GM20431 (cell line): Measurements from ENCODE around the gene ATP10D.

ENCODE experiments used
- in situ Hi-C: fragments of 300-500 bp; cut with MseI, MboI; formaldehyde crosslinking; loops from one replicate; pipeline ENCODE4 v1.15.0; 2020; ENCODE audit warnings: low sequenced_read_pairs; ENCODE audit not compliant: unreplicated experiment

The ATP10D gene

DNA sequence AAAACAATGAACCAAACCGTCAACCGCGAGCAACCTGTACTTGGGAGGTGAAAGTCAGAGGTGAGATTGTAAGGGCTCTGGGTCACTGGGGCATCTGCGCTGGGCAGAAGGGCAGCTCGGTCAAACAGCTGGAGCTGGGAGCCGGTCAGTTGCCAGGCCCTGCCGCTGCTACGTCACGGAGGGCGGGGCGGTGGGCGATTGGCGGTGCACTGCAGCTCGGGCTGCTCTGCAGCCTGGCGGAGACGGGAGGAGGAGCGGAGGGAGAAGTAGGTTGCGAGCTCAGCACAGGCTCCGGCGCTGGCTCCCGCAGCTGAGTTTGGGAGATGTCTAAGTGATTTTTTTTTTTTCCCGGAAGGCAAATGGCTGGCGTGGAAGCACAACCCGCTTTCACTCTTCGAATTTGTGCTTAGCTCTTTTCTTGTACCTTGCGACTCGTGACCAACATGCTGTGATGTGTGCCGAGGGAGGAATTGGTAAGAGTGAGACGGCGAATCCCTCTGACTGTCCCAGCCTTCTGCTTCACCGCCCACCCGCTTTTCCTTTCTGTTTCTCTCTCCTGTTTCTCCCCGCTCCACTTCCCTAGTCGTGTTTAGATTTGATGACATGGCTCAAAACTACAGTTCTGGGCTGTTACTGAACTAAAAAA, at the start of gene ATP10D:
ATP10D (plus strand) TSS at position 229 of the 646 bp plus-strand sequence. CDS start 27,266 bp downstream, outside the sequence.
- in situ Hi-C loops: no loop called here

DNA sequence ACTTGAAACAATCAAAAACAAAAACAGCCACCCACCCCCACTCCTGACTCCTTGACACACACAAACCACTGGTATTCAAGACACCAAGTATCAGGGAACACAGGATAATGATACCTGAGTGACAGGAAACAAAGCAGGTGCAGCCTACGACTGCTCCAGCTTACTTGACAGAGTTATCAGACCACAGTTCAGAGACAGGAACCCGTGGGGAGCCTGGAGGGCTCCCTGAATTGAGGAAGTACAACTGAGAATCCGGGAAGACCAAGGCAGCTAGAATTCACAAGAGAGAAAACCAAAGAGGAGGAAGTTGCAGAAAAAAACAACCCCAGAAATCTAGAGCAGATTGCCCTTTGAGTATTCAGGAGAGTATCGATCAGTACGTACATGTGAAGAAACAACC, 42.1 kb upstream of the ATP10D start:
- in situ Hi-C loops: no loop called here

DNA sequence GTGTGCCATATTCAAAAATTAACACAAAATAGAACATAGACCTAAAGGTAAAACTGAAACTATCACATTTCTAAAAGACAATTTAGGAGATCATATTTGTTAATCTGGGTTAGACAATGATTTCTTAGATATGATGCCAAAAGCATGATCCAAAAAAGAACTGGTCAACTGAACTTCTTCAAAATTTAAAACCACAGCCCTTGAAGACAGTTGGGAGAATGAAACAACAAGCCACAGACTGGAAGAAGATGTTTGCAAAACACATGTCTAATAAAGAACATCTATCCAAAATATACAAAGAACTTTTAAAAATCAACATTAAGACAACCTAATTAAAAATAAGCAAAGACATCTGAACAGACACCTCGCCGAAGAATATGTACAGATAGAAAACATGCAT, 41.0 kb upstream of the ATP10D start:
- in situ Hi-C loops: no loop called here

DNA sequence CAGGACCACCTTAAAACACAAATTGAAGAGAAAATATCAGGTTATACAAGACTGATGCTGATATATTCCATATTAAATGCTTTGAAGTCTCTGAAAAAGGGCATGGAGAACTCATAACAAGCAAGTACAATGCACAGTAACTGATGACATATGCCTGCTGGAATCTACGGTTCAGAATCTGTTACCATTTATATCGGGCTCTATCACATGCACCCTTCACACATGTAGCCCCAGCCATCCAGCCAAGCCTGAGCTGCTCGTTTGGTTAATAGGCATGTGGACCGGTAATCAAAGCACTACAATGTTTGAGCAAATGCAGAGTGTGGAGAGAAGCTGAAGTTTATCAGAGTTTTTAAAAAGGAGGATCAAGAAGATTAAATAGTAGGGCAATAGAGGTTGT, 33.4 kb upstream of the ATP10D start:
- in situ Hi-C loops: no loop called here

GRCh38 chr4:47462799-47463234, 22.3 kb upstream of the ATP10D start:
- in situ Hi-C loops: no loop called here

GRCh38 chr4:47463235-47463956, 21.7 kb upstream of the ATP10D start, which contains the start of gene COMMD8:
COMMD8 (minus strand) TSS chr4:47463702; CDS start chr4:47463651, 51 bp downstream.
- in situ Hi-C loops: no loop called here

GRCh38 chr4:47465004-47465403, 20.1 kb upstream of the ATP10D start:
- in situ Hi-C loops: no loop called here

- in situ Hi-C loops: no loop called here
These were observed 18.9 kb upstream of the ATP10D start for GRCh38 chr4:47466056-47466785.

- in situ Hi-C loops: no loop called here
These were observed 16.2 kb upstream of the ATP10D start for GRCh38 chr4:47468706-47469365.

DNA sequence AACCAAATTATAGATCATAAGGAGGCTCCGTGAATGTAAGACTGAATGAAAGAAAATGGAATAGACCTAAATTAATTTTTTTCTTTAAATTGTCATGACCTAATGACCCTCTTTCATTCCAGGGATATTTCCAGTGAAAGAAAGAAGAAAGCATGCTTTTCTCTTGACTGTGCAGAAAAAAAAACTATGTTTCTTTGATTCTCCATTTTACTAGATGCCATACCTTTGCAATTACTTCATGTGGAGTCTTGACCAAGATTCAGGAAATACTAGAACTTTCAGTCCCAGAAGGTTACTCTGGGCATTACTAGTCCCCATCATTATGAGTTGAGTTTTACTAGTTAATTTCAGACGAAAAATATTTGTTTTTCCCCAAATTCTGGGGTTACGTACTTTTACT, 15.1 kb upstream of the ATP10D start:
- in situ Hi-C loops: no loop called here

- in situ Hi-C loops: no loop called here
These were observed 14.0 kb upstream of the ATP10D start for GRCh38 chr4:47471064-47471463.

GRCh38 chr4:47471591-47471990, 13.5 kb upstream of the ATP10D start:
- in situ Hi-C loops: no loop called here

DNA sequence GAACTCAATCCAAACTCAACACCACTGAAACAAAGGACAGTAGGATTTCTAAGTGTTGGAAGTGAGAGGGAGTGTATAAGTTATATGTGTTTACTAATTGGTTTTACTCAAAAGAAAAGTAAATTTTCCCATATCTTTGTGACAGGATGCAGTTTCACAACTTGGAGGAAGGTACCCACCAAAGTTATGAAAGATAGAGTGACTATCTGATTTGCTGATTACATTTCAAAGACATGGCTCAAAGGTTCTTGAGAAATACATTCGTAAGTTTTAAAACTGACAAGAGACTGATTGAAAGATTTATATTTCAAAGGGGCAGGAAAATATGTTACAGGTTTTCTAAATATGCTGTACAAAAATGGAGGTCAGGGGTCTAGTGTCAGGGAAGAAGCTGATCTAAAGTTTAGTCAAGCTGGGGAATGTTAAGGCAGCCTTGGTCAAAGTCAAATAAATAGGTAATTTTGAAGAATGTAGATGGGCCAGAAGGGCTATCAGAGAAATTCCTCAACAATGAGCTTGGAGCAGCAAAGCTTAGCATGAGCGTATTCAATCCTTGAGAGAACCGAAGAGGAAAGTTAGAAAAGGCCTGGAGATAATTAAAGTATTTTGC, 11.8 kb upstream of the ATP10D start:
- in situ Hi-C loops: no loop called here

DNA sequence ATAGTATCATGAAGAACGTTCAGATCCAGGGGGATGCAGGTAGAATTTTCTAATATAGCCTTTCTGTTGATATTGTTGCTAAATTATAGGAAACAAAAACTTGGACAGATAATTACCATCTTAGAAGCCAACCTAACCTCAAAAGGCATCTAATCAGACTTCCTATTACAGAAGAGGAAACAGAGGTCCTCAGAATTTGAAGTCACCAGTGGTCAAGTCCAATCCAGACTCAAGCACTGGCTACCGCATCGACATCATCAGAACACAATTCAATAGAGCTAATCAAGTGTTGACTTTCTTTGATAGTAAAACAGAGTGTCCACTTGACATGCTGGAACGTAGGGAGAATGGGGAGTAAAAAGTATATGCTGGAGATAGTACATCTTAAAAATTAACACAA, 10.3 kb upstream of the ATP10D start:
- in situ Hi-C loops: no loop called here

DNA sequence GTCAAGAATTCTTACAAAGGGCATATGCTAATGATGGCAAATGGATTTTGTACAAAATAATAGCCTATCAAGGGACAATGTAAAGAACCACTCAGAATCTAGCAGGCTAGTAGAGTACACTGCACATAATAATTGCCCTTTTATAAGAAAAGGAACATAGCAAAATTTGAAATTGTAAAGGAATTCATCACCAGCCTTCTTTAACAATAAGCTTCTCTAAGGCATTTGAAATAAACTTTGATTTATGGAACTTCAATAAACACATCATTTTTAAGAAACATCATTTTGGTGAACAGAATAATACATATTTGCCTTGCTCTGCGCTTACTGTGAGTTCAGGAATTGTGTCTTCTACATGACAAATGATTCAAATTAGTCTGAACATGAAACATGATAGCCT, 9.7 kb upstream of the ATP10D start:
- in situ Hi-C loops: no loop called here

DNA sequence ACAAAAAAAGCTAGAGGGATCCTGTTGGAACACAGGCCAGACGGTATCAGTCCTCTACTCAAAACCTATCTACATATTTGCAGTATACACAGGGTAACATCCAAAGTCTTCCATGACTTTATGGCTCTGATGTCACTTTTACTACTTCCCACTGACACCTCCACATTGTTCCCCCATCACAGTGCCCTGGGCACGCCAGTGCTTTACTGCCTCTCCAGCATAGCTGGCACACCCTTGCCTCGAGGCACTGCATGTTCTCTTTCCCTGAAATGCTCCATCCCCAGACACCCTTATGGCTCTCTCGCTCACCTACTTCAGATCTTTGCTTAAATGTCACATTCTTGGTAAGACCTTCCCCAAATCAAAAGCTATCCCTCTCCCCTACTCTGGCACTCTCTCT, 6.3 kb upstream of the ATP10D start:
- in situ Hi-C loops: no loop called here

DNA sequence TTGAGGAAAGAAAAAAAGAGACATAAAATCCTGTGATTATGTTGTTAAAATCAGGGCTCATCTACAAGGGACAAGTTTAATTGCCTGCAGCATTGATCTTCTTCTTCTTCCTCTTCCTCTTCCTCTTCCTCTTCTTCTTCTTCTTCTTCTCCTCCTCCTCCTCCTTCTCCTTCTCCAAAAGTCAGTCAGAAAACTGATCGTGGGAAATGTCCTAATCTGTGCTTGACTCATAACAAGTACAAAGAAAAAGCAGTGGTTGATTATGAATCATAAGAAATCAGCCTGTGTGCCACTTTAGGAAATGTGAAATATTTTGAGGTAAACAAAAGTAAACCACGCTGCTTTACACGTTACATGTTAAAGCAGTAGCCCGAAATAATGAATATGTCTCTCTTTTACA, 2.7 kb upstream of the ATP10D start:
- in situ Hi-C loops: no loop called here

DNA sequence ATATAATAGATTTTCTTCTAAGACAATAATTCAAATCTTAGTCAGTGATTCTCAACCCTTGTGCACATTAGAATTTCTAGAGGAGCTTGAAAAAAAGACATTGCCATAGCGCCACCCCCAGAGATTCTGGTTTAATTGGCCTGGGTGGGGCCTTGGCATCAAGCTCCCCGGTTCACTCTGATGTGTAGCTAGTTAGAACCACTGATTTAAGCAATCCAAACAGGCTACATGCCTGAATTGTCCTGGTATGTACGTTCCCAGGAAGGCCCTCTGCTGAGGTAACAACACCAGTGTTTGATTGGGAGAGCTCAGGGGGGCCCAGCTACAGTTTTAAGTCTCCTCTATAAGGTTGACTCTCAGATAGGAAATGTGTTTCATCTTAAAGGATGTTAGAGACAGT, 1.3 kb upstream of the ATP10D start:
- in situ Hi-C loops: no loop called here

DNA sequence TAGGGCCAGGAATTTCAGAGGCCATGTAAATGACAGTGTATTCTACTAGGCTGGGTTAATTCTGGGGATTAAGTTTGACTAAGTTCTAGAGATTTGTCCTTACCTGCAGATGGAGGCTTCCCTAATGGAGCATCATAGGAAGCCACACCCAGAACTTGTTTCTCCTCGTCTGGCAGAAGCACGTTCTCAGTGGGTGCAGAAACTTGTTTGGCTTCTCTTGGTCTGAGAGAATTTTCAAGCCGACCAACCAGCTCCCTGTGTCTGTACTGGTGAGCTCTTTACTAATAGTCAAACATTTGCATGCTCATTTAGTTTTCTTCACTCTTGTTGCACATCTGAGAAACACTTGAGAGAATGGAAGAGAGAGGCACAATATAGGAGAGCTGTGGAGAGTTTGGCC, 907 bp upstream of the ATP10D start:
- in situ Hi-C loops: no loop called here

GRCh38 chr4:47485768-47486167, 693 bp downstream of the ATP10D start:
- in situ Hi-C loops: no loop called here
